HCEC 1CT (cell line): ENCODE results near the gene CSNK2B.
"Not testable (repeated sequence)": the region's sequence is repeated elsewhere in the genome, so short reads cannot be mapped to it uniquely, and the experiment has no call there.

Source experiments
- DNase-seq: peaks from one replicate; pipeline ENCODE4 v3.0.0-alpha.2; 2017

Gene CSNK2B

GRCh38 chr6:31691078-31691463 lies 25.2 kb downstream of the CSNK2B start:
- DNase-seq: no peak

GRCh38 chr6:31691564-31692108 lies 25.8 kb downstream of the CSNK2B start:
- no peak for DNase-seq

- no peak for DNase-seq
Measured at GRCh38 chr6:31692353-31692752, 26.5 kb downstream of the CSNK2B start.

- no peak for DNase-seq
Measured at GRCh38 chr6:31692886-31693285, 27.0 kb downstream of the CSNK2B start.

GRCh38 chr6:31693535-31693934 lies 27.7 kb downstream of the CSNK2B start:
- no peak for DNase-seq

GRCh38 chr6:31697555-31697954 lies 31.7 kb downstream of the CSNK2B start:
- no peak for DNase-seq

GRCh38 chr6:31700740-31701401 lies 35.0 kb downstream of the CSNK2B start:
- no peak for DNase-seq

- no peak for DNase-seq
Measured at GRCh38 chr6:31701666-31702404, 36.0 kb downstream of the CSNK2B start.

- DNase-seq: no peak
Measured at GRCh38 chr6:31702405-31702818, 36.5 kb downstream of the CSNK2B start.

GRCh38 chr6:31702819-31703716 lies 37.2 kb downstream of the CSNK2B start, which contains the start of gene ABHD16A:
Gene ABHD16A (minus strand): TSS chr6:31703324. CDS start chr6:31703281, 43 bp downstream.
- DNase-seq: peak; percentile 98

- DNase-seq: no peak
Measured at GRCh38 chr6:31705931-31706330, 40.1 kb downstream of the CSNK2B start.

GRCh38 chr6:31706599-31706998 lies 40.7 kb downstream of the CSNK2B start, which contains the start of gene LY6G6F:
Gene LY6G6F (plus strand): TSS chr6:31706866. CDS start chr6:31706907, 41 bp downstream.
- DNase-seq: no peak

GRCh38 chr6:31707701-31708100 lies 41.8 kb downstream of the CSNK2B start:
- no peak for DNase-seq

- DNase-seq: no peak
Measured at GRCh38 chr6:31708224-31708623, 42.3 kb downstream of the CSNK2B start.

- not testable (repeated sequence) for DNase-seq
Measured at GRCh38 chr6:31709157-31709556, 43.3 kb downstream of the CSNK2B start.

- DNase-seq: no peak
Measured at GRCh38 chr6:31710523-31711219, 44.8 kb downstream of the CSNK2B start.

GRCh38 chr6:31711233-31711632 lies 45.4 kb downstream of the CSNK2B start:
- DNase-seq: no peak

GRCh38 chr6:31712296-31712695 lies 46.4 kb downstream of the CSNK2B start:
- no peak for DNase-seq

- DNase-seq: no peak
Measured at GRCh38 chr6:31713465-31713864, 47.6 kb downstream of the CSNK2B start.

GRCh38 chr6:31713991-31714684 lies 48.3 kb downstream of the CSNK2B start:
- DNase-seq: no peak
